Stomach (tissue), 4 donors: ENCODE measurements around the gene FSTL4.

Experiments
- POLR2A ChIP-seq, 4 donors: fragments of 450-650 bp; IDR thresholded peaks; one replicate each; pipeline ENCODE4 v1.6.1; 2016; ENCODE audit warnings: antibody characterized with exemption in 4 of 4, control low read depth in 2 of 4, mild to moderate bottlenecking in 1 of 4, moderate library complexity in 1 of 4
- POLR2AphosphoS5 ChIP-seq, 3 donors: sonication (generic); formaldehyde crosslinking; IDR thresholded peaks; one replicate each; pipeline ENCODE4 v1.6.1; 2016; ENCODE audit warnings: antibody characterized with exemption in 3 of 3

GRCh38 chr5:133222521-133222920 lies 389.8 kb downstream of the FSTL4 start:
- TF ChIP-seq POLR2A (IDR thresholded peaks at IDR 0.05) (no peak), POLR2AphosphoS5 (IDR thresholded peaks at IDR 0.05) (no peak)
